AG09319 (cell line): ENCODE data around the gene ATP1B1.

Source experiments
- DNase-seq: peaks from one replicate; pipeline ENCODE4 v3.0.0-alpha.2; 2010; ENCODE audit warnings: low read depth; ENCODE audit errors: extremely low read depth
- CTCF ChIP-seq: IDR thresholded peaks from 2 replicates; pipeline ENCODE4 v1.5.1; 2011; ENCODE audit warnings: low read depth, mild to moderate bottlenecking, inconsistent platforms, low read length, moderate library complexity

The ATP1B1 gene

GRCh38 chr1:169149555-169150286 is 43.2 kb downstream of the ATP1B1 start:
- no peak for DNase-seq
- TF ChIP-seq CTCF: no peak

GRCh38 chr1:169150641-169151337 is 44.3 kb downstream of the ATP1B1 start:
- no peak for DNase-seq
- no peak for TF ChIP-seq CTCF

GRCh38 chr1:169151338-169151837 is 44.9 kb downstream of the ATP1B1 start:
- no peak for DNase-seq
- no peak for TF ChIP-seq CTCF

GRCh38 chr1:169155675-169156074 is 49.2 kb downstream of the ATP1B1 start:
- TF ChIP-seq CTCF: no peak
- no peak for DNase-seq

- TF ChIP-seq CTCF: no peak
- DNase-seq: no peak
These were observed 50.1 kb downstream of the ATP1B1 start for GRCh38 chr1:169156580-169156979.

- DNase-seq: no peak
- TF ChIP-seq CTCF: no peak
These were observed 54.5 kb downstream of the ATP1B1 start for GRCh38 chr1:169160845-169161495.
